ENCODE data around the gene PTPRN. TPM values are rescaled to one million over a fixed set of nuclear protein-coding genes. Genes with fewer than 3 reads are reported as not detected.

PTPRN gene
- total and polyA plus RNA-seq, 2 of the 8 experiments (the other 6 are each of a cell fraction or from before 2014, with no cell fraction given) = 5.4 to 8.2 TPM

DNA sequence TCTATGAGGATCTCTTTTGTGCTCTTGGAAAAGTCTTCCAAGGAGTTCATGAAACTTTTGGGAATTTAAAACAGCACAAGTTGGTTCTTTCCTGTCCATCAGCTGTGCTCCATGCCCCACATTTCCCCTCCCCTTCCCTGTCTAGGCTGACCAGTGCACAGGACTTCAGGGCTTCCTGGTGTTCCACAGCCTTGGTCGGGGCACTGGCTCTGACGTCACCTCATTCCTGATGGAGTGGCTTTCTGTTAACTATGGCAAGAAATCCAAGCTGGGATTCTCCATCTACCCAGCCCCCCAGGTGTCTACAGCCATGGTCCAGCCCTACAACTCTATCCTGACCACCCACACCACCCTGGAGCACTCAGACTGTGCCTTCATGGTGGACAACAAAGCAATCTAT, 38.2 kb downstream of the PTPRN start:
- H3K9me3 ChIP-seq (ENCODE audit: insufficient read depth in 2 of 2, low read depth in 1 of 2, low read length in 1 of 2) = no peaks in the 10 kb centered on the region
- H3K27me3 ChIP-seq (replicated peaks in 1 of 4; ENCODE audit: control insufficient read depth in 3 of 4, extremely low read depth in 1 of 4, insufficient read depth in 3 of 4, low read length in 3 of 4) = peaks cover 0 to 3% (median 0%) of the 10 kb centered on the region in 4 experiments; a peak in 2 of 7 replicates
- H4K91ac ChIP-seq (replicated peaks; ENCODE audit: insufficient read length, low read length) = no peak overlapping the region
- no peak overlapping the region for H3K9ac ChIP-seq (replicated peaks in 1 of 4; ENCODE audit: extremely low read depth in 1 of 4, low read depth in 3 of 4, low read length in 3 of 4)
- H2BK20ac ChIP-seq (ENCODE audit: low read length) = no peak overlapping the region
- no peak overlapping the region for H3K27ac ChIP-seq (ENCODE audit: low read depth, low read length)
- no peak overlapping the region for H2BK120ac ChIP-seq (replicated peaks; ENCODE audit: low read depth, low read length)
- H3K4me3 ChIP-seq (ENCODE audit: extremely low read depth in 1 of 4, insufficient read depth in 2 of 4, low read depth in 3 of 4, low read length in 4 of 4) = no peak overlapping the region
- CTCF ChIA-PET (ENCODE audit: partially characterized antibody) = interaction anchor here (0.6 to 1.8 kb wide), 4 partner anchors 10 to 87 kb away, joined by 3 to 8 read pairs (median 4); no protein-coding TSS in a partner anchor
- no peak overlapping the region for H3K56ac ChIP-seq (replicated peaks; ENCODE audit: insufficient read length, low read depth, low read length)
- no peaks in the 10 kb centered on the region for H3K23me2 ChIP-seq (ENCODE audit: low read depth, low read length)
- no peak overlapping the region for H3K14ac ChIP-seq (ENCODE audit: insufficient read length)
- FAIRE-seq (no peak), DNase-seq (ENCODE audit: low read depth in 1 of 2, low spot score in 2 of 2) (no peak)
- H2BK5ac ChIP-seq (ENCODE audit: low read depth, low read length) = no peak overlapping the region
- H3K4ac ChIP-seq (replicated peaks; ENCODE audit: insufficient read length, low read depth, low read length) = no peak overlapping the region
- no peak overlapping the region for H3K4me2 ChIP-seq (ENCODE audit: insufficient read depth in 1 of 2, low read depth in 2 of 2, low read length in 2 of 2)
- no peak overlapping the region for H2BK15ac ChIP-seq (ENCODE audit: low read length)
- H3K79me1 ChIP-seq (ENCODE audit: low read depth, low read length) = no peaks in the 10 kb centered on the region
- H3K36me3 ChIP-seq (ENCODE audit: control insufficient read depth in 2 of 4, insufficient read depth in 4 of 4, low read length in 3 of 4) = no peaks in the 10 kb centered on the region
- peaks cover 0 to 3% (median 0%) of the 10 kb centered on the region in 4 experiments; a peak in 2 of 7 replicates for H3K4me1 ChIP-seq (replicated peaks in 1 of 4; ENCODE audit: control insufficient read depth in 3 of 4, insufficient read depth in 4 of 4, low read length in 3 of 4)
- no peaks in the 10 kb centered on the region for H4K20me1 ChIP-seq (replicated peaks in 1 of 2; ENCODE audit: control insufficient read depth in 1 of 2, insufficient read depth in 2 of 2, low read length in 2 of 2)
- H2AFZ ChIP-seq (ENCODE audit: low read length) = no peak overlapping the region
- no peak overlapping the region for H4K8ac ChIP-seq (ENCODE audit: extremely low read depth, insufficient read depth, low read length)
- no peak overlapping the region for H3K23ac ChIP-seq (ENCODE audit: insufficient read length)
- H2BK12ac ChIP-seq (ENCODE audit: low read depth, low read length) = no peak overlapping the region
- H3K18ac ChIP-seq (ENCODE audit: extremely low read depth, low read length) = no peak overlapping the region
- POLR2A ChIA-PET (ENCODE audit: partially characterized antibody) = no interaction called here
- no peak overlapping the region for H2AK5ac ChIP-seq (ENCODE audit: low read depth, low read length)
- no peaks in the 10 kb centered on the region for H3K79me2 ChIP-seq (ENCODE audit: control insufficient read depth in 1 of 2, insufficient read depth in 2 of 2, low read length in 2 of 2)
- 88% methylated on average over 2 of the region's 2 CpGs; no CpG with 5 or more reads in 1 of the 2 experiments for WGBS, 2 experiments (ENCODE audit: extremely low coverage in 1 of 2, insufficient coverage in 1 of 2, insufficient read length in 1 of 2, insufficient replicate concordance in 2 of 2, low coverage in 1 of 2, low lambda C conversion rate in 2 of 2, missing lambda C conversion rate in 1 of 2)
- no peak overlapping the region for H4K5ac ChIP-seq (ENCODE audit: insufficient read length, low read depth, low read length)
- TF ChIP-seq RXRA (IDR thresholded peaks at IDR 0.05; ENCODE audit: insufficient read depth, low read depth, low read length) = no peak
- no peak for TF ChIP-seq E2F6 (IDR thresholded peaks at IDR 0.05)
- TF ChIP-seq NANOG (IDR thresholded peaks at IDR 0.05; ENCODE audit: insufficient read depth, low read depth, low read length, poor library complexity, severe bottlenecking) = no peak
- TF ChIP-seq BACH1 (IDR thresholded peaks at IDR 0.05; ENCODE audit: low read length) = no peak
- TF ChIP-seq BCL11A (IDR thresholded peaks at IDR 0.05; ENCODE audit: low read depth in 2 of 2, low read length in 2 of 2) = no peak
- TF ChIP-seq EGR1 (IDR thresholded peaks at IDR 0.05; ENCODE audit: borderline replicate concordance, low read depth, low read length) = no peak
- TF ChIP-seq TAF1 (IDR thresholded peaks at IDR 0.05; ENCODE audit: low read depth, low read length) = no peak
- no peak for TF ChIP-seq BRCA1 (IDR thresholded peaks at IDR 0.05; ENCODE audit: low read depth, low read length)
- no peak for TF ChIP-seq TAF7 (optimal IDR thresholded peaks at IDR 0.05; ENCODE audit: borderline replicate concordance, low read depth, low read length)
- no peak for TF ChIP-seq SIX5 (IDR thresholded peaks at IDR 0.05; ENCODE audit: low read depth, low read length)
- TF ChIP-seq KDM1A (IDR thresholded peaks at IDR 0.05; ENCODE audit: borderline replicate concordance, low read length) = no peak
- no peak for TF ChIP-seq SP4 (IDR thresholded peaks at IDR 0.05; ENCODE audit: low read length)
- TF ChIP-seq ZNF274 (IDR thresholded peaks at IDR 0.05; ENCODE audit: borderline replicate concordance, extremely low read depth, low read length) = no peak
- TF ChIP-seq GABPA (IDR thresholded peaks at IDR 0.05; ENCODE audit: borderline replicate concordance, insufficient read depth, low read length) = no peak
- TF ChIP-seq KDM5A (IDR thresholded peaks at IDR 0.05; ENCODE audit: low read length) = no peak
